HEK293T (cell line): ENCODE data around the gene REC8.

Experiments used
- BHLHE40 ChIP-seq: fragments of 450-650 bp; IDR thresholded peaks from 2 replicates; pipeline ENCODE4 v1.6.1; 2016; ENCODE audit warnings: mild to moderate bottlenecking, moderate library complexity, borderline replicate concordance
- ELF4 ChIP-seq: fragments of 450-650 bp; IDR thresholded peaks from 2 replicates; pipeline ENCODE4 v1.6.1; 2017; ENCODE audit warnings: antibody characterized with exemption
- HDGF ChIP-seq: fragments of 450-650 bp; IDR thresholded peaks from 2 replicates; pipeline ENCODE4 v1.6.1; 2017; ENCODE audit warnings: antibody characterized with exemption, borderline replicate concordance
- NFRKB ChIP-seq: fragments of 450-650 bp; IDR thresholded peaks from 2 replicates; pipeline ENCODE4 v1.6.1; 2016; ENCODE audit warnings: mild to moderate bottlenecking, moderate library complexity
- SP1 ChIP-seq: fragments of 450-650 bp; IDR thresholded peaks from 2 replicates; pipeline ENCODE4 v1.6.1; 2017
- TARDBP ChIP-seq: fragments of 450-650 bp; IDR thresholded peaks from 2 replicates; pipeline ENCODE4 v1.6.1; 2016
- ZNF384 ChIP-seq: fragments of 450-650 bp; IDR thresholded peaks from 2 replicates; pipeline ENCODE4 v1.6.1; 2016

DNA sequence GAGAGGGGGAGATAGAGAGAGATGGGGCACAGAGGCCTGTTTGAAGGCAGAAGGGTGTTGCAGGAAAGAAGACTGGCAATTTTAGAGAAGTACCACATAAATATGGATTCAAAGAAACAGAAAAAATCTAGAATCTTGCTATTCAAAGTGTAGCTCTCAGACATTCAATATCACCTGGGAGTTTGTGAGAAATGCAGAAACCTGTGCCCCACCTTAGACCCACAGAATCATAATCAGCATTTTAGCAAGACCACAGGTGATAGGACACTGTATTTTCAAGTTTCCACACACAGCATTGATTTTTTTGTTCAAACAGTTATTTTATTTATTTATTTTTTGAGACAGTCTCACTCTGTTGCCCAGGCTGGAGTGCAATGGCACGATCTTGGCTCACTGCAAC lies 57.0 kb downstream of the REC8 start:
- no peak for TF ChIP-seq ZNF384
- no peak for TF ChIP-seq SP1
- TF ChIP-seq NFRKB = no peak
- no peak for TF ChIP-seq TARDBP
- no peak for TF ChIP-seq HDGF
- no peak for TF ChIP-seq BHLHE40
- TF ChIP-seq ELF4 = no peak
